Measurements from ENCODE around the gene PTPRG.

The PTPRG gene

DNA sequence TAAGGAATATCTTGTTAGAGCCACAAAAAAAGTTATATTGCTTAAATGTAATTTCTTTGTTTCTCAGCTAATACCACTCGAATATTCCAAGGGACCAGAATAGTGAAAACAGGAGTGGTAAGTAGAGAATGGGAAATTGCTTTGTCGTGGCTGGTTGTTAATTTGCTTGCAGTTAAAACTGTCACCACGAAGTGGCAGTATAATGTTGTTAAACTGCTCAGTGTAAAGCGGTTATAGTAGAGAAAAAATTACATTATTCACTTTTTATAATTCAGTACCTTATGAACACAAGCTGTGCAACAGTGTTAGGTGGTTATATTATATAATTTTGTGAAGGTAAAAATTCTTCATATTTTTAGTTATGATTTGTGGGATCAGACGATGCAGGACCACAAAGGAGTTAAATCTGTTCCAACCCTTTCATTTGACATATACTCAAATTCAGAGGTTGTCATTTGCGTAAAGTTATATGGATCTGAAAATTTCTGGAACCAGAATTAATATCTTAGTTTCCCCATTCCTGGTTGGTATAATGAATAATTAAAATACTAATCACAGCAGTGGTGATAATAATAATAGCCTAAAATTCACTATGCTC, 640.2 kb downstream of the PTPRG start:
- in situ Hi-C loops (cut with HindIII; ENCODE audit: low pct_unique_long_range_greater_than_20kb, low sequenced_read_pairs): no loop called here
- peak; percentile 16 to 40 for DNase-seq (ENCODE audit: low read depth in 1 of 2, low spot score in 1 of 2)
- no peak for TF ChIP-seq JUND (IDR thresholded peaks at IDR 0.05; ENCODE audit: low read depth)

DNA sequence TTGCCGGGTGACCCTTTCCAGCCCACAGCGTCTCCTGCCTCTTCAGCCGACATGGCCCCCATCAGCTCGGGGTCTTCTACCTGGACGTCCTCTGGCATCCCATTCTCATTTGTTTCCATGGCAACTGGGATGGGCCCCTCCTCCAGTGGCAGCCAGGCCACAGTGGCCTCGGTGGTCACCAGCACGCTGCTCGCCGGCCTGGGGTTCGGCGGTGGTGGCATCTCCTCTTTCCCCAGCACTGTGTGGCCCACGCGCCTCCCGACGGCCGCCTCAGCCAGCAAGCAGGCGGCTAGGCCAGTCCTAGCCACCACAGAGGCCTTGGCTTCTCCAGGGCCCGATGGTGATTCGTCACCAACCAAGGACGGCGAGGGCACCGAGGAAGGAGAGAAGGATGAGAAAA, 641.8 kb downstream of the PTPRG start:
- TF ChIP-seq JUND (IDR thresholded peaks at IDR 0.05; ENCODE audit: low read depth): no peak
- no peak for DNase-seq (ENCODE audit: low read depth in 1 of 2, low spot score in 1 of 2)
- in situ Hi-C loops (cut with HindIII; ENCODE audit: low pct_unique_long_range_greater_than_20kb, low sequenced_read_pairs): no loop called here

DNA sequence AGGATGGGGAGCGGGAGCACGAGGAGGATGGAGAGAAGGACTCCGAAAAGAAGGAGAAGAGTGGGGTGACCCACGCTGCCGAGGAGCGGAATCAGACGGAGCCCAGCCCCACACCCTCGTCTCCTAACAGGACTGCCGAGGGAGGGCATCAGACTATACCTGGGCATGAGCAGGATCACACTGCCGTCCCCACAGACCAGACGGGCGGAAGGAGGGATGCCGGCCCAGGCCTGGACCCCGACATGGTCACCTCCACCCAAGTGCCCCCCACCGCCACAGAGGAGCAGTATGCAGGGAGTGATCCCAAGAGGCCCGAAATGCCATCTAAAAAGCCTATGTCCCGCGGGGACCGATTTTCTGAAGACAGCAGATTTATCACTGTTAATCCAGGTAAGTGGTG, 642.2 kb downstream of the PTPRG start:
- no peak for DNase-seq (ENCODE audit: low read depth in 1 of 2, low spot score in 1 of 2)
- in situ Hi-C loops (cut with HindIII; ENCODE audit: low pct_unique_long_range_greater_than_20kb, low sequenced_read_pairs): no loop called here
- TF ChIP-seq JUND (IDR thresholded peaks at IDR 0.05; ENCODE audit: low read depth): no peak

DNA sequence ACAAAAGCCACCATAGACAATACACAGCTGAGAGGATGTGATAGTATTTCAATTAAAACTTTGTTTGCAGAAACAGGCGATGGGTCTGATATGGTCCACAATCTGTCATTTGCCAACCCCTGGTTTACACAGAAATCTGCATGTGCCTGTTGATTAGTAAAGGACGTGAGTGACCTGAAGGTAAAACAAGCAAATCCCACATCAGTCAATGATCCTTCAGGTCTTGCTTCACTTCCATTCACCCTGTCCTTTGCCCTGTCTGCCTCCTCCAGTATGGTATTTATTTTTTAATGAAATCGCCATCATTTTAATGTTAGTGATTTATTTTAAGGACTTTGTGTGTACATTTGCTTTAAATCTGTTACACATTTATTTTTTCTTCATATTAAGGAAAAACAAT, 645.8 kb downstream of the PTPRG start:
- TF ChIP-seq JUND (IDR thresholded peaks at IDR 0.05; ENCODE audit: low read depth): no peak
- in situ Hi-C loops (cut with HindIII; ENCODE audit: low pct_unique_long_range_greater_than_20kb, low sequenced_read_pairs): no loop called here
- no peak for DNase-seq (ENCODE audit: low read depth in 1 of 2, low spot score in 1 of 2)

DNA sequence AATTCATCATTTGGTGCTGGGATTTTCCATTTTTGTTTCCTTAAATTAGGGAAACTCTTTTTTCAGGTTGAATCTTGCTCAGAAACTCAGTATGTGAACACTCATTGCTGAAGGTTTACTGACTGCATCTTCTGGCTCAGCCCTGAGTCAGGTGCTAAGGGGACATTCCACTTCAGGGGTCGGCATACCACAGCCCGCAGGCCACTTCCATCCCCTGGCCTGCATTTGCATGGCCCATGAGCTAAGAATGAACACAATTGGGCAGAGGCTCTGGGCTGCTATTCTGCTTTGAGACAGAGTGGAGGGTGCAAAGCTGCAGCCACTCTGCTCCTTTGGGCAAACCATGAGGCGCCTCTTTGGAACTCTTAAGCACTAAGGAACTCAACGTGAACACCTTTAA, 647.0 kb downstream of the PTPRG start:
- no peak for TF ChIP-seq JUND (IDR thresholded peaks at IDR 0.05; ENCODE audit: low read depth)
- in situ Hi-C loops (cut with HindIII; ENCODE audit: low pct_unique_long_range_greater_than_20kb, low sequenced_read_pairs): no loop called here
- no peak for DNase-seq (ENCODE audit: low read depth in 1 of 2, low spot score in 1 of 2)

DNA sequence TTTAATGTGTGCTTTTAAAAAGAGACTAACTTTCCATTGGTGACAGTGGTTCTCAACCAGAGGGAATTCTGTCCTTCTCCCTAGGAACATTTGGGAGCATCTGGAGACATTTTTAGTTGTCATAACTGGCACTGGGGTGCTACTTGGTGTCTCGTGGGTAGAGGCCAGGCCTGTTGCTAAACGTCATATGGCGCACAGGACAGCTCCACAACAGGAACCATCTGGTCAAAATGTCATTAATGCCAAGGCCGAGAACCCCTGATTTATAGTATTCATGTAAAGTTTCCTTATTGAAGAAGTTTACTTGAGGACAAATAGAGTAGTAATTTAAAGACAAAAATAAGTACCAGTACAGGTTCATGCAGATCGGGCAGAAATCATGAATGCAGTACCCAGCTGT, 647.7 kb downstream of the PTPRG start:
- no peak for TF ChIP-seq JUND (IDR thresholded peaks at IDR 0.05; ENCODE audit: low read depth)
- in situ Hi-C loops (cut with HindIII; ENCODE audit: low pct_unique_long_range_greater_than_20kb, low sequenced_read_pairs): no loop called here

DNA sequence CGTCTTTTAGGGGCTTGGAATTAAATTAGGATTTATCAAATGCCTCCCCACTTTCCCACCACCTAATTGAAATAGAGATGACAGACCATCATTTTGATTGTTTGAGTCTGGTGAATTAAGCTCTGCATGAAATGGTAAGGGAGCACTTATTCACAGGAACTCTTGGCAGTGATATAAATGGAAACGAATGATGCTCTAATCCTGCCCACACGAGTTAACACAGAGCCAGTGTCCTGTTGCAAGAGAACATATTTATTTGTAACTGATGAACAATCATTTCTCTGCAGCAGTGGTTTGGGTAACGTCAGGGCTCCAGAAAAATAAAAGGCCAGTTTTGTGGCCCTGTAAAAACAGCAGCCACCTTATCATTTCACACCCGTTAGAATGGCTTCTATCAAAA, 648.6 kb downstream of the PTPRG start:
- no peak for DNase-seq (ENCODE audit: low read depth in 1 of 2, low spot score in 1 of 2)
- no peak for TF ChIP-seq JUND (IDR thresholded peaks at IDR 0.05; ENCODE audit: low read depth)
- in situ Hi-C loops (cut with HindIII; ENCODE audit: low pct_unique_long_range_greater_than_20kb, low sequenced_read_pairs): no loop called here

More for the DNA sequence above, 647.7 kb downstream of the PTPRG start:
- no peak for DNase-seq (ENCODE audit: low read depth in 1 of 2, low spot score in 1 of 2)

DNA sequence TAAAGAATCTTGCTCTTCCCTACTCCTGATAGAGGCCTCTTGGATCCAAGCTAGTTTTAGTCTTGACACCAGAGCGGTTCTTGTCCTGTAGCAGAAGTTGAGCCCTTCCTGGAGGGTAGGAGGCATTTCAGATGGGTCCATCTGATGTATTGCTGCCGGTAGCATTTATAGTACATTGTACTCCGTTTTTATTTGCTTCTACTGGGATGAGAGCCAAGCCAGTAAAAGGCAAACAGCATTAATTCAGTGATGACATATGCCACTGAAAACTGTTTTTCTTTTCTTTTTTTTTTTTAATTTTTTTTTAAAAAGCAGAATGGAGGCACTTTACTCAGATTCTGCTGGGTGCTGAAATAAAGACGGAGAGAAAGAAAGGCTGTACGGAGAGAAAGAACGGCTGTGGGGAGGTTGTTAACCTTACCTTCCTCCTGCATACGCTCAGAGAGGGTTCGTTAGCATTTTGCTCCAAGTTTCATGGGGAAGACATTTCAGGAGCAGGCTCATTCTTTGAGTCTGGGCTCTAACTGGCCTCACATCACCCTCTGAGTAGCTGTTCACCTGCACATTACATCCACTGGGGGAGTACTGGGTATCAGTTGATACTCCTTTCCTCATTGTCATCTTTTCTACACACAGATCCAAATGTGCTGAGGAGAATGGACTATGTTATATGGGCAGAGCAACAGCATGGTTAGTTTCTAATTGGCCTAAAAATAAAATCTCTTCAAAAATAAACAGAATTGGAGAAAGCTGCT, 650.5 kb downstream of the PTPRG start:
- in situ Hi-C loops (cut with HindIII; ENCODE audit: low pct_unique_long_range_greater_than_20kb, low sequenced_read_pairs): no loop called here
- DNase-seq (ENCODE audit: low read depth in 1 of 2, low spot score in 1 of 2): peak in 1 of 2 experiments; percentile 16

DNA sequence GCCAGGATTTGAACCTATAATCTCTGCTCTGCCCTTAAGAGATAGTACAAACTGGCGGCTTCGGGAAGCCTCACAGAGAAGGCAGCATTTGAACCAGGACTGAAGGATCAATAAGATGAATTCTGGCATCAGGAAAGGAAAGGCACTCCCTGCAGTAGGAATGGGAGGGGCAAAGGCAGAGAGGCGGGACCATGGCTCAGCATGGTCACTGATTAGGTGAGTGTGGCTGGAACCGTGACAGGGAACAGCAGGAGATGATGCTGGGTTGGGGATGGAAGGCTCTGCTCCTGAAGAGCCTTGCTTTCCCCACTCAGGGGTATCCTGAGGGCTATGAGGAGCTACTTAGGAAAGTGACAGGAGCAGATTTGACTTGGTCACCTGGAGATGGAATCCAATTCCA, 653.5 kb downstream of the PTPRG start:
- in situ Hi-C loops (cut with HindIII; ENCODE audit: low pct_unique_long_range_greater_than_20kb, low sequenced_read_pairs): no loop called here
- no peak for DNase-seq (ENCODE audit: low read depth in 1 of 2, low spot score in 1 of 2)
- no peak for TF ChIP-seq JUND (IDR thresholded peaks at IDR 0.05; ENCODE audit: low read depth)

More for the DNA sequence above, 650.5 kb downstream of the PTPRG start:
- TF ChIP-seq JUND (IDR thresholded peaks at IDR 0.05; ENCODE audit: low read depth): no peak

DNA sequence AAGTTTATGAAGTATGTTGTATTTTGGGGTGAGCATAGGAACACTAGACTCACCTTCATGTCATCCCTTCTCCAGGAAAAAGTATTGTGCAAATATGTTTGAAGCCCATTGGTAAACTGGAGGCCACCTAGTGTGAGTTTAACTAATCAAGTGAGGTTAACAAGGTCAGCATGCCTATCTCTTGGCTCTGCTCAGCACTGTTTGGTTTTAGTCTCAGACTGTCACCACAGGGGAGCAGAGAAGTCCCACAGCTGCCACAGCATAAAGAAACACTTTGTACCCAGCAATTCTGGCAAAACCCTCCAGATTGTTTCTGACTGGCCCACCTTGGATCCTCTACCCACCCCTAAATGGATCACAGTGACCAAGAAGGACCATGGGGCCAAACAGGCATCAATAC, 659.2 kb downstream of the PTPRG start:
- in situ Hi-C loops (cut with HindIII; ENCODE audit: low pct_unique_long_range_greater_than_20kb, low sequenced_read_pairs): no loop called here

DNA sequence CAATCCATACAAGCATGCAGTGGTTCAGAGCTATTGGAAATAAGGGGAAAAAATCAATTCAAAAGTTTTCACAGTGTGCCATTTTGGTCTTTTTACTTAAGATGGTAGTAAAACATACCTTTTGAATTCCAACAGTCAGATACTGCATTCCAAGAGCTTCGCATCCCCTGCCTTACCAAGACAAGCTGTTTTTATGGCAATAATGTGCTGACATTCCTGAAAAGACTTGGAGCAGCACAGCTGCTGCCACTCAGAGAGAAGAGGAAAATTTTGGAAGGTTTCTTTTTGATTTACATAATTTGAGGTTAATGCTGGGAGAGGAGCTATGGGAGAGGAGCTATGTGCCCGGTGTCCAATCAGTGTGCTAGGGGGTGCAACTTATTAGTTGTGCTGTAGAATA, 663.7 kb downstream of the PTPRG start:
- in situ Hi-C loops (cut with HindIII; ENCODE audit: low pct_unique_long_range_greater_than_20kb, low sequenced_read_pairs): no loop called here
- TF ChIP-seq JUND (IDR thresholded peaks at IDR 0.05; ENCODE audit: low read depth): no peak
- DNase-seq (ENCODE audit: low read depth in 1 of 2, low spot score in 1 of 2): no peak

More for the DNA sequence above, 659.2 kb downstream of the PTPRG start:
- DNase-seq (ENCODE audit: low read depth in 1 of 2, low spot score in 1 of 2): no peak
- TF ChIP-seq JUND (IDR thresholded peaks at IDR 0.05; ENCODE audit: low read depth): no peak

DNA sequence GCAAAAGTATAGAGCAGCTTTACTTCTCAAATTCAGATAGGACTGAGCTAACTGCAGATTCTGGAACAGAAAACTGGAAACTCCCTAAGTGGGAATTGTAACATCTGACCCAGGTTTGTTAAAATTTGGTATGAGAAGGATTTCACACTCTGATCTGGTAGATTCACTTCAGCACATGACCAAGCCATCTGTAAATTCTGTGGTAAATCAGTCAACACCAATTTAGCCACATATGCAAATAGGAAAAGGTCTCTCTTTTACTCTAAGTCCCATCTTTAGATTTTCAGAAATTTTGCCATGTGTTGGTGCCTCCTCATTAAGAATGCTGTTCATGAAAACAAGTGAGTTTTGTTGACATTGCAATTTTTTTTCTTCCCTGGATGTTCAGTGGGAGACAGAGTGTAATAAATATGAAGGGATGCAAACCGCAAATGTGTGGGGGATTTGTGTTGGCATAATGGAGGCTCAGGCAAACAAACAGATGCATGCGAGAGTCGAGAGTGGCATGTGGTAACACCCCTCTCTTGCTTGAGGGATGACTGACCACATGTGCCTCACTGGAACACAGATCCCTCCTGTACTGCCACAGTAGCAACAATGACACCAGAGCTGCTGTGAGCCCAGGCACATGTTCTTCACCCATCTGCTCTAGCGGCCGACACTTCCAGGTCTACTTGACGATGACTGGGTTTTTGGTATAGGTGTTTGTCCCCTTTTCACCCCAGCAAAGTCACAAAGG, 665.4 kb downstream of the PTPRG start:
- in situ Hi-C loops (cut with HindIII; ENCODE audit: low pct_unique_long_range_greater_than_20kb, low sequenced_read_pairs): no loop called here
- no peak for DNase-seq (ENCODE audit: low read depth in 1 of 2, low spot score in 1 of 2)
- no peak for TF ChIP-seq JUND (IDR thresholded peaks at IDR 0.05; ENCODE audit: low read depth)

DNA sequence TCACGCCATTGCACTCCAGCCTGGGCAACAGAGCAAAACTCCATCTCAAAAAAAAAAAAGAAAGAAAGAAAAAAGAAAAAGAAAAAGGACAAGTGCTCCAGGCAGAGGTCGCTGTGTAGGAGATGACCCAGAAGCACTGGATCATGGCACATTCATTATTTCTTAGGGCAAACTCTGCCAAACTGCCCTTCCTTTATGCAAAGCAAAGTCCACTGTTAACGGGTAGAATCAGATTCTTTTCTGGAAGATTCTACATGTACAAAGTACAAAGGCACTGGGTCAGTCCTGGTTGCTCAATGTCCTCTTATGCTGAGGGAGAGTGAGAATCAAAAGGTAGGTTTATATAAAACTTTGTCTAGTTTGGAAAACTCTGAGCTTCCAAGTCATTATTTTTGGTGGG, 667.1 kb downstream of the PTPRG start:
- DNase-seq (ENCODE audit: low read depth in 1 of 2, low spot score in 1 of 2): no peak
- no peak for TF ChIP-seq JUND (IDR thresholded peaks at IDR 0.05; ENCODE audit: low read depth)
- in situ Hi-C loops (cut with HindIII; ENCODE audit: low pct_unique_long_range_greater_than_20kb, low sequenced_read_pairs): no loop called here

All from T47D (cell line).